Hematopoietic multipotent progenitor cell treated with erythropoietin and hydrocortisone succinate and interleukin-3 and kit ligand, for 15 days (in vitro differentiated cells): Measurements from ENCODE around the gene AGBL4.

ENCODE experiments used
- DNase-seq: peaks from one replicate; pipeline ENCODE4 v3.0.0-alpha.2; 2015; ENCODE audit warnings: low spot score

The AGBL4 gene

DNA sequence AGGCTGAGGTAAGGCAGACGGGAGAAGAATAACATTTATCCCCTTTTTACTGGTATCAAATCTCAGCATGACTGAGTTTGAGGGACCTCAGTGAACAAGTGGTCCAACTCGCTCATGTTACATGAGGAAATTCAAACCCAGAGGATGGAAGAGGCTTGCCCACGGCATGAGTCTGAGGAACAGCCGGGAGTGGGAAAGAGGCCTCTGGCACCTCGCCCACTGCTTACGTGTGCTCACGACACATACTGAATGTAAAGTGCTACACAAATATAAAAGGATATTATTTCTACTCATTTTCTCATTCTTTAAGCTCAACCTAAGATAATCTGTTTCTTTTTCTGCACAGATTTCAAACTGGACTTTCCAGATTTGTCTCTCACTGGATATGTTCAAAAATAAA is 1261.8 kb downstream of the AGBL4 start:
- DNase-seq, result no peak

DNA sequence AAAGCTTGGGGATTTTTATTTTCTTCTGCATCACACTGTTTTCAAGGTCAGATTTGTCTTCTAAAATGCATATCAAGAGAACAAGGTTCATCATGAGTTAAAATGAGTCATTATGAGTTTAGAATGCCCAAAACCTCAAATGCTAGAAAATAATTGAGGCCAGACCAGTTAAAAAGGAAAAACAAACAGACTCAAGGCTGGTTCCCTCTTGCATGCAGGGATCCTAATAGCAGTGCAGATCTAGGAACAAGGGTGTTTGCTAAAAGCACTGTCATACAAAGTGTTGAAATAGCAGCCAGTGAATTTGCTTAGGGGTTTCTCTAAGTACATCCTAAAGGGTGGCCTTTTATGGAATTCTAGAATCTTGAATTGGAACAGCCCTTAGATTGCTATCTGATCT is 1262.3 kb downstream of the AGBL4 start:
- DNase-seq, result no peak

DNA sequence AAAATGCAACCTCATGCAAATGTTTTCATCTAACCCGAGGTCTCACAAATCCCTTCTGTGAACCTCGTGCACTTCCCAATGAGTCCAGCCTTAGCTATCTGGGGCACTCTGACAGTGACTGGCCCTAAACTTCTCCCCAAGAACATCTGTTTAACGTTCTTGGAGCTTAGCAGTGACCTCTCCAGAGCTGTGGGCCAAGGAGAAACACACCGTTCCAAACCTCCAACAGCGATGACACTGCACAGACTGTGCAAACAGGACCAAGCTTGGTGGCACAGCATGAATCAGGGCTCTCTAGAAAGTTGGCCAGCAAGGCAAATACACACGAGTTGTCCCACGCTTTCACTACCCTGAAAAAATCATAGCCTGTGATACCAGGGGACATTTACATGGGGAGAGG is 1262.9 kb downstream of the AGBL4 start:
- no peak for DNase-seq

DNA sequence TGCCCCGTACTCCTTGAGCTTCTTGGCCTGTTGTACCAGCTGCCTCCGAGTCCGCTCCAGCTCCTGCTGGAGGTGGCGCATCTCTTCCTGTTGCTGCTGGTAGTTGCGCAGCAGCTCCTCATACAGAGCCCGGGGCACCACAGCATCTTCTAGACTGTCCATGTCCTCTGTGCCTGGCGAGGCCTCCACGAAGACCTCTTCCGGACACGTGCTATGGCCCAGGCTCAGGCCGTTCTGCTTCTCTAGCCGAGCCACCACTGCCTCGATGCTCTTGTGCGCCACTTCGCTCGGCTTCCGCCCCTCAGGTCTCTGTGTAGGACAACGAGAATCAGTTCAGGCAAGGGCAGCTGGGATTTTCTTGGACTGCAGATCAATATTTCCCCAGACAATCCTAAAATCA is 1264.8 kb downstream of the AGBL4 start:
- DNase-seq, result no peak

DNA sequence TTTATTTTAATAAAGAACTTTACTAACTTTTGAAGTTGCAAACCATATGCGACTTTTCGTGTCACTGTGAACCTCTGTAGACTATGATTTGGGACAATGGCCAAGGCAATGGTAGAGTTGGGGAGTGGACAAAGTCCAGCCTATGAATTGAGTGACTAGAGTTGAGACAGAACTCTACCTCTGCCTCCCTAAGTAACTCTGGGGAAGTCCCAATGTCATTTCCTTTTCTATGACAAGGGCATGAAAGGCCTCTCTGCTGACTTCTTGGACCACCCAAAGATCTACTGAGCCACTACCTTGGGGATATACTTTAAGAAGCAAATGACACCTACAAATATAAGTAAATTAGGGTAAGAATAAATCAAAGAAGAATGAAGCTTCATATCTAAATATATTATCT is 1266.4 kb downstream of the AGBL4 start:
- no peak for DNase-seq

DNA sequence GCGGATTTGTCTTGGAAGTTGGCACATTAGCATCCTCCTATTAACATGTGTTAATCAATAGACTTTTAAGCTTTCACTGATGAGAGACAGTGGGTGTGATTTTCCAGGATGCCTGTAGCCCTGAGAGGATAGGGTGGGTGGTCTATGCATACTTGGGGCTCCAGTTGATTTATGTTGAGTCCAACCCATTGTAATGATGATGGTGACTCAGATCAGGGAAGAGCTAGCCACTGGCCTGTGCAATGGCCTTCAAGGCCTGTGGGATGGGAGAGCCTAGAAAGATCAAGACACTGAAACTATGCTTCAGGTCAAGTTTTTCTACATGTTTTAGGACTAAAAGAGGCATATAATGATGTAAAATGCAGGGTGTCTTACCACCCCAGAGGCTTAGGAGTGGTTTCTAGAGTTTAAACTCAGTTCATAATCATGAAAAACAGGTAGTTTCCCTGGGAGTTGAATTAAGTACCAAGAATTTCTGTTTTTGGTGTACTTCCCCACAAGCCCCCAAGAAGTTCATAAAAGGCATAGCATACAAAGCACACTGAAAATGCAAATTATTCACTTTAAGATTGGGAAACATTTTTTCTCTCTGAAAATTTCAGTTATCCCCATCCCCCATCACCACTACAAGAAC is 1267.0 kb downstream of the AGBL4 start:
- no peak for DNase-seq

DNA sequence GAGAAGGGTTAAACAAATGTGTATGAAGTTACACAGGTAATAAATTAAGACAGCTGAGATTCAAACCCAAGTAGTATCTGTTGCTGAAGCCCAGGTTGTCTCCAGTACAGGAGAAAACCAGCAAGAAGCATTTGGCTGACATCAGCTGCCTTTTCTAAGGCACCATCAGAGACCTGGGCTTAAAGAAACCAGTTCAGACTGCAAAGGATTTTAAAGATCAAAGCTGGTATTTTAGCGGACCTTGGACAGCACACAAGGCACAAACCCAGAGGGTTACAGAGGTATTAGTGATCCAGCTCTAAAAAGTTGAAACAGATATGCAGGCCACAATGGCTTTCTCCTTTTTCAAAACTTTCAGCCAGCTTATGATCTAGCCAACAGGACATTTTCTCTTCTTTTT is 1270.5 kb downstream of the AGBL4 start:
- DNase-seq, result no peak

DNA sequence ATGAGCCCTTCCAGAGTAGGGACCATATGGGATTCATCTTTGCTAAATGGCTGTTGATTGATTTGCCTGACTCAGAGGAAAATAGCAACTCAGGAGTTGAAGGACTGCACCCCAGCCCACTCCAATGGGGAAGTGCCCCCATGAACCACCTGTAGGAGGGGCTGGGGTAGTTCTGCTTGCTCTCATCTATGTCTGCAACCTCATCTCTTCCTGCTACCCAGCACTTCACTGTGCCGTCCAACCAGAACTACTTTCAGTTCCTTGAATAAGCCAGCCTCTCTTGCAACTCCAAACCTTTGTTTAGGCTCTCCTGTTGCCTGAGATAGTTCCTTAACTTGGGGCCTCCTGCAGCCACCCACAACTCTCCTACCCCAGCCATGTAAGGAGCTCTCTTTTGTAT is 1273.6 kb downstream of the AGBL4 start:
- DNase-seq, result no peak

DNA sequence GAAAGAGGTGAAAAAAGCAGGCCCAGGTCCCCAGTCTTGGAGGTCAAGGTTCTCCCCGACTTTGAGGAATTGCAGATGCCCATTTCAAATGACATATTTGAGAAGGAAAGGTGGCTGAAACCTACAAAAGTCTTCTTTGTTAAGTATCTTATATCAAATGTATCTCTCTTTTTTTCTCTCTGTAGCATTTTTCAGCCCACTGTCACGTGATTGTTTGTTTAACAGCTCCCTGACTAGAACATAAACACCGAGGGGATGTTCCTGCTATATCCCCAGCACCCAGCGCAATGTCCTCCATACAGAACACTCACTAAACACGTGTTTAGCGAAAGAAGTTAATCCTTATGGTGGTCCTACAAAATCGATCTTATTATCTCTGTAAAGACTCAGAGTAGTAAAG is 1274.7 kb downstream of the AGBL4 start:
- no peak for DNase-seq

DNA sequence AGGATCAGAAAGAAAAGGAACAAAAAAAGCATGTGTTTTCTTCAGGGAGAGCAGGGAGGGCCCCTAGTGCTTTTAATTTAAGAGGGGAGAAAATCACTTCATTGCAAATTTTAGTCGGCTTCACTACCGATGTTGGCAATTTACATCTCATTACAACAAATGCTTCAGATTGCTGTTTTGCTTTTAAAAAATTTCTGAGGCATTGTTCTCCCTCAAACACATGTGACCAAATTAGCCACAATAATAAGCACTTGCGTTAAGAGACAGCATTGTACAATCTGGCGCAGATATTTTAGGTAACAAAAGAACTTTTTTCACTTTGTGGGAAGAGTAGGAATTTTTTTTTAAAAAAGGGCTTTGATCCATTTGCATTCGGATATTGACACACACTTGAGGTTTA is 1276.8 kb downstream of the AGBL4 start:
- DNase-seq, result no peak

DNA sequence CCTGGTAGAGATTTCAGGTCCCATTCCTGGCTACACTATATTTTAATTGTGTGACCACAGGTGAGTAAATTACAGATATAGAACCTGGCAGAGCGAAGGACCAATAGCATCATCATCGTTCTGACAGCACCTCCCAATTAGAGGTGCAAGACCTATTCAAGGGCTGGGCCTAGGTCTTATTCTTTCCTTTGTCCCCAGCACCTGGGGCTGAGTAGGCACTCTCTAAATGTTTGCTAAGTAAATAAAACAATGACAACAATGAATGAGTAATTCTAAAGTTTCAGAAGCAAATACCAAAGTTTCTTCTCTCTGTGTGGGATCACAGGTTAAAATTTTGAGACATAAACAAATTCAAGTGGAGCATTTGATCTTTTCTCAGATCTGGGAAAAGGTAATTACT is 1279.7 kb downstream of the AGBL4 start:
- DNase-seq, result no peak

DNA sequence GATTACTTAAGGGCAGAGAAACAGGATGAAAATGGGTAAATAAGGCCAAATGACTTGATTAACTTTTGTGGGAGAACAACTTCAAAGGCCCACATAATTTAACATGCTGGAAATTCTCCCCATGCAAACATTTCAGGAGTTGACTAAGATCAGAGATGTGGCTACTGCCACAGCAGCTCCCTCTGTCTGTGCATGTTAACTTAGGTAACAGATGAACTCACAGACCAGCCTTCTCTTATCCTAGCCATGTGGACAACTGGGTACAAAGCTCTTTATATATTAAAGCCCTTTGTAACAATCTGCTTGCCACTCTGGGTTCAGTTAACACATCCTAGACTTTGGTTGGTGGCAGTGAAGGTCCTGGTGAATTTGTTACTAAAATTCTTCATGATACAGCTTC is 1280.3 kb downstream of the AGBL4 start:
- no peak for DNase-seq

DNA sequence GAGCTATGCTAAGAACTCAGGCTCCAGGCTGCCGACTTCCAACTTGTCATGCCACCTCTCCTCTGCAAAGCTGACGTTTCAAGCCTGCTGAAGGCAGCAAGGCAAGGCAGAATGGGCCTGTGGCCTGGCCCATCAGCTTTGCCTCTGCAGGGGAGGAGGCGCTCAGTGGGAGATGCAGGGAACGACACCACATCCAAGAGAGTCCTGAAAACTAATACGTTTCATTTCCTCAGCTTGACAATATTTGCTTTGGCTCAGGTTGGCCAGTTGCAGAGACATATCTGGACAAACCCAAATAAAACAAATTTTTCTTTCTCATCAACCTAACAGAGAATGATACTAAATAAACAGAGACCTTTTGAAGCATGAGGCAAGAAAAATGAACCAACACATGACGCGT is 1282.4 kb downstream of the AGBL4 start:
- DNase-seq, result no peak

DNA sequence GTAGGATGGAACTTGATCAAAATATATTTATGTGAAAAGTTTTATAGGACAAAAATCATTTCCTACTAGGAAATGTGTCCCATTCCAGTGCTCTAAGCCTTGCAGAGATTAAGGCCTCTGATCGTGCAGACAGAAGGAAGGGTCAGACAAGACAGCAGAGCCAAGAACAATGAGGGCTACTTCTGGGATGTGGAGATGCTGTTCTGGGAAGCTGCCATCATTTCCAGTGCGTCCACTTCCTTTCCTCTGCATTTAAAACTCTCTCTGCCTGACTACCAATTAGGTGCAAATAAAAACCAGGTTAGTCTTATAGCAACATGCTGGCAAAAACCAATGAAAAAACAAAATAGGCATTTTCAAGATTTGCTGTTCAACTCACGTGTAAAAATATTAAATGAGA is 1283.1 kb downstream of the AGBL4 start:
- no peak for DNase-seq

DNA sequence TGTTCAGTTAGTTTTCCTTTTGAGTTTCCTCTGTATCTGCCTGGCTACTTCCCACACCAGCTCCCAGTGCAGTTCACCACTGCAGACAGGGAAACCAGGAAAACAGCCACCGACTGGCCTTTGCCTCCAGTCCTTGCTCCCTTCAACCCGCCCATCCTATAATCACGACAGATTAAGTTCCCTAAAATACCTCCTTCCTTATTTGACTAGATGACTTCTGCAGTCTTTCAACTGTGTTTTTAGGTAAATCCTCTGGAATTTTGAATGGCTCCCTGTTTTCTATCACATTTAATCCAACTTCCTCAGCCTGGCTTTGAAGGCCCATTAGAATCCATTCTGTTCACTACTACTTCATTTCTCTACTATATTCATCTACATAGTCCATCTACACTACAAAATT is 1284.7 kb downstream of the AGBL4 start:
- DNase-seq, result no peak

DNA sequence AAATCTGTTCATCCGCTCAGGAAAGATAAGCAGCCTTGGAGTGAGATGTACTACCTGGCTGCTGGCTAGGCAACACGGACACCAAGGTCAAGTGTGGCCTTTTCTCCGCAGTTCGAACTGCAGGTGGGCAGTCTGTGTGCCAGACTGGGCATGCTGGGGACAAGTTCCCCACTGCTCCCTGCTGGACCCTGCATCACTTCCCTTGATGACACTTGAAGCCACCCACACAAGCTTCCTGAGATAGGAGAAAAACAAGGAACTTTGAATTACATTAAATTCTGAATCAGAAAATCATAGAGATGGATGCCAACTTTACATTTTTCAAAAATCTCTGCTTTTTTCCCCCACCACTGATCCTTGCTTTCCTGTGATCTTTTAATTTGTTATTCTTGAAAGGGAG is 1285.4 kb downstream of the AGBL4 start:
- DNase-seq, result no peak

DNA sequence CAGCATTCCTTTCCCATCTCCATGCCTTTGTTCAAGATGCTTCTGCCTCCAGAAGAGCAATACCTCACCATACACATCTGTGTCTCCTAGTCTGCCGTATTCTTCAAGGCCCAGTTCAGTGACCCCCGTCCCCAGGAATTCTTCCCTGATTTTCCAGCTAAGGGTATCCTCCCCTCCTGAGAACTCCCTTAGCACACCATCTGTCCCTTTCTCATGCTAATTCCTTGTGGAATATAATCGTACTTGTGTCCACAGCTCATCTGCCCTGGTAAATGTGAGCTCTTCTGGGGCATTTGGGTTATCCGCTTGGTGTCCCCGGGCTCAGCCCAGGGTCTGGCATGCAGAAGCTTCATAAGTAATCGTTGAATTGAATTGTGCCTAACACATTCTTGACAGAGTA is 1288.0 kb downstream of the AGBL4 start:
- no peak for DNase-seq

DNA sequence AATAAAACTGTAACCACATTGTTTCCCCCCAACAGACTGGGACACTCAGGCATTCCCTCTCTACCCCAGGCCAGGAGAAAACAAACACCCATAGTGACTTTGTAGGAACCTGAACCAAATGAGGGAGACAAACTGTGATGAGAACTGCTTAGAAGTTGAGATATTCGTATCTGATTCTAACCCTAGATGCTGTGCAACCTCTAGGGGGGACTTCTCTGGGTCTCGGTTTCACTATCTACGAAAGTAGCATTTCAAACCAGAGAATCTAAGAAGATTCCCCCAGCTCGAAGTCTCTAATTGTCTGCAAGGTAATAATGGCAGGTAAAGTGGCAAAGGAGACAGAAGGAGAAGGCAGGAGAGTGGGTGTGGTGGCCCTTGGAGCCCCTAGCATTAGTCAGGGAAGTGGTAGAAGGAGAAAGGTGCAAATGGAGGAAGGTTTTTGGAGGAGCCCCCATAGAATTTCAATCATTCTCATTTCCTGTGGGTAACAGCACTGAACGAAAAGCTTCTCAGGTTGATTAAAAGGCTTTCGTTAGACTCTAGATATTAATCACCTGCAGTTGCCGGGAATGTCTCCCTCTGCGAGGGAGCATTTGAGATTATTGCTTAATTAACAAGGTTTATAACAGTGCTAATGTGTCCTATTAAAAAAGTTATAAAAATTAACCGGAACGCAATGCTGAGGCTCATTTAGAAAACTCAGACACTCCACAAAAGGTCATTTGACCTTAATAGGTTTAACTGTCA is 1293.4 kb downstream of the AGBL4 start:
- no peak for DNase-seq

DNA sequence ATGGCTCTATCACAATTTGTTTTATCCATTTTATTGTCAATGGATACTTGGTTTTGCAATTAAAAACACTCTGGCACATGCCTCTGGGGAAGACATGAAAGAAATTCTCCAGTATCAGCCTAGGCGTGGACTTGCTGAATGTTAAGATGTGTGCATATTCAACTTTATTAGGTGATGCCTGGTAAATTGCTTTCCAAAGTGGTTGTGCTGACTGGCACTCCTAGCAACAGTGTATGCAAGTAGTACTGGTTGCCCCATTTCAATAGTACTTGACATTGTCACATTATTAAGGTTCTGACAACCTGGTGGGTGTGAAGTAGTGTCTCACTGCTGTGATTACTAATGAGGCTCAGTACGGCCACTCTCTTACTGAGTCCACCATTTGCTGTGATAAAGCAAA is 1295.2 kb downstream of the AGBL4 start:
- no peak for DNase-seq

DNA sequence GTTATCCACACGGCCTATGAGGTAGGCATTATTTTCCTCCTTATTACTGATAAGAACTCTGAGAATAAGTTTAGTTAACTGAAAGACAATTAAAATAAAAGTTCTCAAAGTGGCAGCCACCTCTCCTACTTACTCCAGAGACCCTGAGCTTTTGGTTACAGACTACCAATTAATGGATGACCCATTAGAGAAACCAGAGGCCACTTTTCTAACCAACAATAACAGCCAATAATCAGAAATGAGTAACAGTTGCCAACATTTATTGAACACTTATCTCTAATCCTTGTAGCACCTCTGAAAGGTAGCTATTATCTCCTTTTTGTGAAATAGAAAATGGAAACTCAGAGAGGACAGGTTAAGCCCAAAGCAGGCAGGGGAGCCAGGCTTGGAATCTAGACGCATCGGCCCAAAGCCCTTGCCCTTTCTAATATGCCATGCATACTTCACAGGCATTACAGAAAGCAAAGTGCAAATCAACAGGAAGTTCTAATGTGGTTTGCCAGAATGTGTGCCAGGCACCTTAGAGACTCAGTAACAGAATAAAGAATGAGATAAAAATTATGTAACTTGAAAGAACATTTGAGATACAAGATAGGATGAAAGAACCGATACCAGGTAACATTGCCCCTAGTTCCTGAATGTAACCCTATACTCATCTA is 1297.1 kb downstream of the AGBL4 start:
- DNase-seq, result no peak

DNA sequence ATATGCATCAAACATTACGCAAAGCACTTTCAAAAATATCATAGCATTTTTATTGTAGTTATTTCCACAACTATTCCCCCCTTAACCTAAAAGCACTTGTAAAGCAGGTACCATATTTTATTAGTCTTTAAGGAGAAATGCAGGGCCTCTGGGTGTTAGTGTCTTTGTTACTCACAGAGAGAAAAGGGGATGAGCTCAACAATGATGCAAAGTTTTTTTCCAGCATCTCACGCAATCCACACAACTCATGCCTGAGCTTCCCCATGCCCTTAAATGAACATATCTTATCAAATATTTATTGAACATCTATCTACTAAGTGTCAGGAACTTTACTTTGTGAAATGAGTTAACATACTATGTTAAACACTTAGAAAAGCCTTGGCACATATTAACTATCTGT is 1297.6 kb downstream of the AGBL4 start:
- DNase-seq, result no peak

DNA sequence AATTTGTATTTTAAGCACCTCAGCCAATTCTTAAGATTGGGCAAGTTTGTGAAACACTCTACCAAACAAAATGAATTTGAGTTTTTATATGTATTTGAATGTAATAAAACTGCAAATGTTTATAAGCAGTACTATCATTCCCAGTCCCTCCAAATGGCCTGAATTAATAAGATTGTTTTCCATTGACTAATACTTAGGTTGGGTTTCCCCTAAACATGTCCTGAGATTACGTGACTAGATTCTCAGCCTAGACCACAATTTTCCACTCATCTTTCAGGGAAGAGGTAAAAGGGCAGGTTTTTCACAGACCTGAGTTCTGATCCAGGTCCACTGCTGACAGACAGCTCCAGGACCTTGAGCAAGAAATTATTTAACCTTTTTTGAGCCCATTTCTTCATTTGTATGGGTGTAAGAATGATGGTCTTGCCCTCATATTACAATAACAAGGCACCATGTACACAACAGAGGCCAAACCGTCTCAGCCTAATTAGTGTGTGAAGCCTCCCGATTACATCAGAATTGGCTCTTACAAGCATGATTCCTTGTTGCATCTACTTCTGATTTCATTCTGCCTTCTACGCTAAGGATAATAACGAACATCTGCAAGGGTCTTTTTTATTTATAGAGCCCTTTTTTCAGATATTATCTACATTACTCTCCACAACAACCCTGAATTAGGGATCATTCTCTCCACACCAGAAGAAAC is 1298.3 kb downstream of the AGBL4 start:
- no peak for DNase-seq

DNA sequence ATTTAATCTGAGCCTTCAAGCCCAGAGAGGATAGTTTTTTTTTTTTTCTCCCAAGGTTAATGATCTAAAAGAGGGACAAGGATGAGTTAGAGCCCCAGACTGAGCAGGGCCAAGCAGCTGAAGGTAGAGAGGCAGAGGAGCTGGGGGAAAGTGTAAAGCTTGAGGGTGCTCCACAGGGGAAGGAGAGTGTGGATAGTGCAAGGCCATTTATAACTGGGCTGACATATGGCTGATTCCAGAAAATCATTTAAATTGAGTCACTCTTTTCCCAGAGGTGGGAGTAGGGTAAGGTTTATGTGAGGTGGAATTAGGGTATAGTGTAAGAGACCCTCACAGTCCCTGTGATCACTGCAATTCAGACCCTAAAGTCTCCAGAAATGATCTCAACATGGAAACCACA is 1302.8 kb downstream of the AGBL4 start:
- DNase-seq, result no peak
